ENCODE data around the gene CD3D.
A peak's percentile ranks its signal among the peaks of the same experiment; 100 is the strongest.

Gene CD3D

GRCh38 chr11:118320515-118320914 lies 22.0 kb downstream of the CD3D start:
- DNase-seq (ENCODE audit: low read depth), result no peak
- TF ChIP-seq CTCF (conservative IDR thresholded peaks at IDR 0.05; ENCODE audit: low read length), result no peak
- no peak overlapping the region for H3K4me3 ChIP-seq (ENCODE audit: low read length)

DNA sequence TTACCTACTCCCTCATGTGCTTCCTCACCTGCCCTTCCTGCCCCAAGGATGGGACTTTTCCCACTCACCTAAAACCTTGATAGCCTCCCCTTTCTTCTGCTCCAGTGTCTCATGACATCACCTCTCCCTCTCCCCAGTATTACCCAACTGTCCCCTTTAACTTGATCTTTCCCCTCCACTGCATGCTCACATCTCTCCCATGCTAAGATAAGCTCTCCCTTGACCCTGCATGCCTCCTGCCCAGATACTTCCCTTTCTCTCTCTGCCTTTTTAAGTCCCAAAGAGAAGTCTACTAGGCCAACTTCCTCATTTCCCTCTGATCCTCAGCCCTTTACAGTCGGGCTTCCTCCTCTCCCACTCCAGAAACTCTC lies 23.2 kb downstream of the CD3D start:
- TF ChIP-seq CTCF (conservative IDR thresholded peaks at IDR 0.05; ENCODE audit: low read length), result no peak
- H3K4me3 ChIP-seq (ENCODE audit: low read length), result no peak overlapping the region
- DNase-seq (ENCODE audit: low read depth), result no peak

GRCh38 chr11:118318581-118319336 lies 23.7 kb downstream of the CD3D start:
- no peak for TF ChIP-seq CTCF (conservative IDR thresholded peaks at IDR 0.05; ENCODE audit: low read length)
- H3K4me3 ChIP-seq (ENCODE audit: low read length), result no peak overlapping the region
- no peak for DNase-seq (ENCODE audit: low read depth)

DNA sequence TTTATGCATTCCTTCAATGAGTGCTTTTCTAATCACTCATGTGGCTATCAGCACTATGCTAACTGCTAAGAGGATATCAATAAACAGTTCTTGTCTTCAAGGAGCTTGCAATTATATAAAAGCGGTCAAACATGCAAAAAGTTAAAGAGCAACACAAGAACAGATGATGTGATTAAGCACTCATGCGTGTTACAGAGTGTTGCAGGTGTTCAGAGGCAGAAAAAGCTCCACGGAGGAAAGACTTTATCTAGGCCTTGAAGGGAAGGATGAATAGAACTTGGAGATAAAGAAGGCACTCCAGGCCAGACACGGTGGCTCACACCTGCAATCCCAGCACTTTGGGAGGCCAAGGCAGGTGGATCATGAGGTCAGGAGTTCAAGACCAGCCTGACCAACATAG lies 24.4 kb downstream of the CD3D start:
- no peak for TF ChIP-seq CTCF (conservative IDR thresholded peaks at IDR 0.05; ENCODE audit: low read length)
- no peak for DNase-seq (ENCODE audit: low read depth)
- H3K4me3 ChIP-seq (ENCODE audit: low read length), result no peak overlapping the region

- no peak for TF ChIP-seq CTCF (conservative IDR thresholded peaks at IDR 0.05; ENCODE audit: low read length)
- no peak overlapping the region for H3K4me3 ChIP-seq (ENCODE audit: low read length)
- DNase-seq (ENCODE audit: low read depth), result no peak
These were observed 27.5 kb downstream of the CD3D start for GRCh38 chr11:118314988-118315411.

GRCh38 chr11:118313242-118313641 lies 29.3 kb downstream of the CD3D start:
- TF ChIP-seq CTCF (conservative IDR thresholded peaks at IDR 0.05; ENCODE audit: low read length), result no peak
- peak; percentile 16 for DNase-seq (ENCODE audit: low read depth)
- no peak overlapping the region for H3K4me3 ChIP-seq (ENCODE audit: low read length)

- DNase-seq (ENCODE audit: low read depth), result no peak
- TF ChIP-seq CTCF (conservative IDR thresholded peaks at IDR 0.05; ENCODE audit: low read length), result no peak
- H3K4me3 ChIP-seq (ENCODE audit: low read length), result no peak overlapping the region
These were observed 30.2 kb downstream of the CD3D start for GRCh38 chr11:118312328-118312727.
